Keratinocyte (primary cell): Measurements from ENCODE around the gene CCT7. TPM values are rescaled to one million over a fixed set of nuclear protein-coding genes. Genes with fewer than 3 reads are reported as not detected.
A peak's percentile ranks its signal among the peaks of the same experiment; 100 is the strongest.

ENCODE experiments used
- DNase-seq: peaks from one replicate; pipeline ENCODE4 v3.0.0-alpha.2; 2011; ENCODE audit warnings: low read depth, missing footprints, low spot score
- FAIRE-seq: peaks from 2 replicates; lab custom pipeline; 2011; peaks lifted over from hg19 to GRCh38; lab: Jason Lieb, UNC
- H2AFZ ChIP-seq: 2 replicates; pipeline ENCODE4 v1.6.0; 2012; ENCODE audit warnings: low read length, control low read depth, inconsistent platforms; ENCODE audit not compliant: control insufficient read depth
- H3K27ac ChIP-seq: 2 replicates; pipeline ENCODE4 v1.5.1; 2011; ENCODE audit warnings: low read length; ENCODE audit not compliant: control insufficient read depth, insufficient read depth
- H3K27me3 ChIP-seq: 3 replicates; pipeline ENCODE4 v1.6.0; 2011; ENCODE audit warnings: low read length; ENCODE audit not compliant: control insufficient read depth, insufficient read depth; ENCODE audit errors: extremely low read depth
- H3K36me3 ChIP-seq, 2 experiments: 2 replicates in 1 of 2; 3 replicates in 1 of 2; pipeline ENCODE4 v1.5.1; 2011; ENCODE audit warnings: low read length in 2 of 2, mild to moderate bottlenecking in 1 of 2; ENCODE audit not compliant: control insufficient read depth in 2 of 2, insufficient read depth in 2 of 2; ENCODE audit errors: extremely low read depth in 1 of 2
- H3K4me1 ChIP-seq: 3 replicates; pipeline ENCODE4 v1.5.1; 2011; ENCODE audit warnings: low read length; ENCODE audit not compliant: control insufficient read depth, insufficient read depth; ENCODE audit errors: extremely low read depth
- H3K4me2 ChIP-seq: 3 replicates; pipeline ENCODE4 v1.6.0; 2011; ENCODE audit warnings: low read depth, low read length; ENCODE audit not compliant: control insufficient read depth, insufficient read depth; ENCODE audit errors: extremely low read depth
- H3K4me3 ChIP-seq, 3 experiments: fragments of 200-600 bp in 1 of 3; sonication (generic) in 1 of 3; 2 replicates in 2 of 3; 3 replicates in 1 of 3; pipeline ENCODE4 v1.5.1; 2011 to 2016; ENCODE audit warnings: low read length in 3 of 3, mild to moderate bottlenecking in 3 of 3, control low read depth in 2 of 3, inconsistent platforms in 1 of 3, low read depth in 1 of 3, mixed read lengths in 1 of 3, mixed run types in 1 of 3, moderate library complexity in 1 of 3; ENCODE audit not compliant: control insufficient read depth in 2 of 3, insufficient read depth in 2 of 3; ENCODE audit errors: extremely low read depth in 1 of 3
- H3K79me2 ChIP-seq: 2 replicates; pipeline ENCODE4 v1.6.0; 2012; ENCODE audit warnings: low read length; ENCODE audit not compliant: control insufficient read depth, insufficient read depth
- H3K9ac ChIP-seq: 3 replicates; pipeline ENCODE4 v1.6.0; 2011; ENCODE audit warnings: low read length; ENCODE audit not compliant: control insufficient read depth, insufficient read depth; ENCODE audit errors: extremely low read depth
- H3K9me1 ChIP-seq: 3 replicates; pipeline ENCODE4 v1.6.0; 2011; ENCODE audit warnings: low read length; ENCODE audit not compliant: control insufficient read depth, insufficient read depth; ENCODE audit errors: extremely low read depth
- H3K9me3 ChIP-seq: 2 replicates; pipeline ENCODE4 v1.5.1; 2012; ENCODE audit warnings: low read depth, low read length; ENCODE audit not compliant: control insufficient read depth
- H4K20me1 ChIP-seq: 3 replicates; pipeline ENCODE4 v1.6.0; 2011; ENCODE audit warnings: low read length; ENCODE audit not compliant: control insufficient read depth, insufficient read depth; ENCODE audit errors: extremely low read depth
- CTCF ChIP-seq, 3 experiments: IDR thresholded peaks in 1 of 3; conservative IDR thresholded peaks in 1 of 3; optimal IDR thresholded peaks in 1 of 3; 2 replicates in 2 of 3; 3 replicates in 1 of 3; pipeline versions ENCODE3 to v1.5.1; 2011; ENCODE audit warnings: low read length in 3 of 3, mild to moderate bottlenecking in 3 of 3, moderate library complexity in 2 of 3, control low read depth in 1 of 3, inconsistent platforms in 1 of 3; ENCODE audit not compliant: insufficient read depth in 2 of 3; ENCODE audit errors: extremely low read depth in 1 of 3
- EZH2 ChIP-seq: IDR thresholded peaks from one replicate; pipeline ENCODE4 v1.6.1; 2012; ENCODE audit warnings: inconsistent platforms, mild to moderate bottlenecking, low read length, moderate library complexity
- dilution Hi-C: fragments of 300-500 bp; cut with MboI; formaldehyde crosslinking; loops from one replicate; pipeline ENCODE4 v1.7.0; 2020; ENCODE audit warnings: low sequenced_read_pairs; ENCODE audit not compliant: extremely low pct_ligation_motif_present
- polyA plus RNA-seq, 5 experiments: library from polyadenylated mRNA; depleted of rRNA in 3 of 5; stranded (reverse) in 3 of 5; stranded (forward) in 1 of 5; unstranded in 1 of 5; fragments of >200 nt; gene quantifications; 1 replicate in 1 of 5; 2 replicates in 3 of 5; 3 replicates in 1 of 5; pipeline versions ENCODE4 v1.2.1 to v1.2.3, GENCODE V29; 2011 to 2012; ENCODE audit warnings: missing spikeins in 2 of 5, low read depth in 1 of 5, low replicate concordance in 1 of 5

Gene CCT7
- polyA plus RNA-seq, 1 donor (not counting 4 experiments of a cell fraction or from before 2014, with no cell fraction given) = 357 TPM

DNA sequence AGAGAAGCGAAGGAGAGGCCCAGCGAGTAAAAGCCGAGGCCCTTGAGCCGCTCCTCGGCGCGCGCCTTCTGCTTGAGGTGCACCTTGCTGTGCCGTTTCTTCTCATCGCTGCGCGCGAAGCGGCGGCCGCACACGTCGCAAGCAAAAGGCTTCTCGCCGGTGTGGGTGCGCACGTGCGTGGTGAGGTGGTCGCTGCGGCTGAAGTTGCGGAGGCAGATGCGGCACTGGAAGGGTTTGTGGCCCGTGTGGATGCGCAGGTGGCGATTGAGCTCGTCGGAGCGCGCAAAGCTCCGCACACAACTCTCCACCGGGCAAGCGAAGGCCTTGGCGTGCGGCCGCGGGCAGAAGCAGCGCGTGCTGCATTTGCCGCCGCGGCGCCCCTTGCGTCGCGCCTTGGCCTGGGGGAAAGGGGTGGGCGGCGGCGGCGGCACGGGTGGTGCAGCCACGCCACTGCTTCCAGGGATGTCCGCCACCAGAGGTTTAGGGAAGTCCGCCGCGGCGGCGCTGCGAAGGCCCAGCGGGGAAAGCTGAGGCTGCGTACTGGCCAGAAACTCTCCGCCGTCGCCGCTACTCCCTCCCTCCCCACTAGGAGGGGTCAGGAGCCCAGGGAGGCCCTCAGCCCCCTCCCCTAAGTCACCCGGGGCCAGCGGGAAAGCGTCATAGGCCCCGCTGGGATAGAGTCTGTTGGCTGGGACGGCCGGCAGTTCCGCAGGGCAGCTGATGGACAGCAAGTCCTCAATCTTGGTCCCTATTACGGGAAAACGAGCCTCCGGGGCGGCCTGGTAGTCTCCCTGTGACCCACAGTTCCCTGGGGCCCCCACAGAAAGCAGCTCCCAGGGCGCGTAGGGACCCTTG, 57.6 kb downstream of the CCT7 start:
- Histone ChIP-seq H3K27ac (no peak overlapping the region), H3K9me1 (no peaks in the 10 kb centered on the region), H3K4me3 (no peak overlapping the region), H3K27me3 (peaks cover 63% of the 10 kb centered on the region), H3K4me1 (no peaks in the 10 kb centered on the region), H3K79me2 (no peaks in the 10 kb centered on the region), H2AFZ (no peak overlapping the region), H3K36me3 (no peaks in the 10 kb centered on the region), H3K9ac (no peak overlapping the region), H4K20me1 (no peaks in the 10 kb centered on the region), H3K4me2 (no peak overlapping the region), H3K9me3 (no peaks in the 10 kb centered on the region)
- FAIRE-seq (no peak), DNase-seq (no peak)
- TF ChIP-seq CTCF (optimal IDR thresholded peaks at IDR 0.05 in 1 of 3, IDR thresholded peaks at IDR 0.05 in 1 of 3, conservative IDR thresholded peaks at IDR 0.05 in 1 of 3; ENCODE audit: extremely low read depth in 1 of 3, insufficient read depth in 2 of 3, low read length in 3 of 3) = no peak
- peak; percentile 87 for TF ChIP-seq EZH2
- dilution Hi-C loops = no loop called here

DNA sequence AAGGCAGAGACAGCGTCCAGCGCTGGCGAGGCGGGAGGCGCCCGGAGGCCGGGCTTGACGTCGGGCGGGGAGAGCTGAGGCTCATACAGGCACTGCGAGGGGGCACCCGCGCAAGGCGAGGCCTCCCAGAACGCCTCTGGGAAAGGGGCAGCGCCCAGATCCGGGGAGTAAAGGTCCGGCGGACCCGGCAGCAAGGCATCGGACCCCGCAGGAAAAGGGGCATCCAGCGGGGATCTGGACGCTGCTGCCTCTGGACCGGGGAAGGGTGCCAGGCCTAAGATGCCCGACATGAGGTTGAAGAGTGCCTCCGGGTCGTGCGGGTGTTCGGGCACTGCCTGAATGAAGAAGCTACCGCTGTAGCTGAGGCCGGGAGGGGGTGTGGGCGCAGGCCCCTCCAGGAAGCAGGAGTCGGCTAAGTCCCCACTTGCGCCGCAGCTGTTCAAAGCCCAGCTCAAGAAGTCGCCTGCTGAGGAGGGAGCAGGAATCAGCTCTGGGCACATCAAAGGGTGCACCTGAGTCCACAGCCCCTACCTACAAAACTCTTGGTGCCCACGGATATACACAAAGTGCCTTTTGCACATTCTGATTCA, 58.3 kb downstream of the CCT7 start:
- no peaks in the 10 kb centered on the region for H3K36me3 ChIP-seq
- H3K27me3 ChIP-seq = peaks cover 63% of the 10 kb centered on the region
- no peak overlapping the region for H3K4me3 ChIP-seq
- no peaks in the 10 kb centered on the region for H3K9me3 ChIP-seq
- H3K79me2 ChIP-seq = no peaks in the 10 kb centered on the region
- no peak overlapping the region for H3K4me2 ChIP-seq
- no peaks in the 10 kb centered on the region for H4K20me1 ChIP-seq
- H3K9me1 ChIP-seq = no peaks in the 10 kb centered on the region
- TF ChIP-seq CTCF (optimal IDR thresholded peaks at IDR 0.05 in 1 of 3, IDR thresholded peaks at IDR 0.05 in 1 of 3, conservative IDR thresholded peaks at IDR 0.05 in 1 of 3; ENCODE audit: extremely low read depth in 1 of 3, insufficient read depth in 2 of 3, low read length in 3 of 3) (no peak), EZH2 (peak; percentile 100)
- DNase-seq (no peak), FAIRE-seq (no peak)
- H3K9ac ChIP-seq = no peak overlapping the region
- no peaks in the 10 kb centered on the region for H3K4me1 ChIP-seq
- H2AFZ ChIP-seq = no peak overlapping the region
- H3K27ac ChIP-seq = no peak overlapping the region
- dilution Hi-C loops = no loop called here
